ENCODE results near the gene TOR1AIP2.
A peak's percentile ranks its signal among the peaks of the same experiment; 100 is the strongest.

Gene TOR1AIP2
- 109 to 149 (median 129) reads per million in 4 donors for total RNA-seq

DNA sequence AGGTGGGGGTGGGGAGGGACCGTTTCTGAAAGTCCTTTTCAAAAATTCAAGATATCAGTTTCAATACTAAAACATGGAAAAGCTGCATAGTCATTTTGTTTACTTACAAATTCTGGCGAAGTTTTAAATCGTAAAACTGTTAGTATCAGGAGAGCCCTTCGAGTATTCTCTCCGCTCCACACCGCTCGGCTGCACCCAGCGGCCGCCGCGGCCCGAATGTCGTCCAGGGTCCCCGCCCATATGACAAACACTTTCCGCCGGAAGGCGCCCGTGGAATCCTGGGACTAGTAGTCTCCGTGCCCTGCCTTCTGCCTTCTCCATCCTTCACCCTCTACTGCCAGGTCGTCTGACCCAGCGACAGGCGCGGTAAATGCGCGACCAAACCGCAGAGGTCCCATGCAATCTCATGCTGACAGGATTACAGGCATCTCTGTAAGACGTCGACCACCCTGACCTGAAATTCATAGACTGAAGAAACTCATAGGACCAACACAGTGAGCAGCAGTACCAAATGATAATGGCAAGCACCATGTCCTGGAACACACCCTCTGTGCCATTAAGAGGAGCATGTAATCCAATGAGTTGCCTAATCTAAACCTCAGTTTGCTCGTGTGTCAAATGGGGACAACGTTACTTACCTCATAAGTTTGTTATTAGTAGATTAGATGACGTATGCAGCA is at the start of gene TOR1AIP2:
TOR1AIP2 (minus strand) TSS at position 218 of the 680 bp plus-strand sequence. CDS start 25,138 bp downstream, outside the sequence.
- peak; percentile 63 to 87 (median 78) for DNase-seq

DNA sequence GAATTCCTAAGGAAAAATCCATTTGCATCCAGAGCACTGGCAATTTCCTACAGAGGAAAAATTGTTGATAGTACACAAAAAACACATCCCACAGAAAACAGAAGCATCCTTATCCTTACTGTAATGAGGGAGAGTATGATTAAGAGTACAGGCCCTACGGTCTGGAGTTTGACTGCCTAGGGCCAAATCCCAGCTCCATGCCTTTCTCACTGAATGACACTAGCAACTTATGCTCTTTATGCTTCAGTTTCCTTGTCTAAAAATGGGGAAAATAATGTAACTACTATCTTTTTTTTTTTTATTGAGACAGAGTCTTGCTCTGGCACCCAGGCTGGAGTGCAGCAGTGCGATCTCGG is 49.2 kb upstream of the TOR1AIP2 start:
- DNase-seq, result no peak

DNA sequence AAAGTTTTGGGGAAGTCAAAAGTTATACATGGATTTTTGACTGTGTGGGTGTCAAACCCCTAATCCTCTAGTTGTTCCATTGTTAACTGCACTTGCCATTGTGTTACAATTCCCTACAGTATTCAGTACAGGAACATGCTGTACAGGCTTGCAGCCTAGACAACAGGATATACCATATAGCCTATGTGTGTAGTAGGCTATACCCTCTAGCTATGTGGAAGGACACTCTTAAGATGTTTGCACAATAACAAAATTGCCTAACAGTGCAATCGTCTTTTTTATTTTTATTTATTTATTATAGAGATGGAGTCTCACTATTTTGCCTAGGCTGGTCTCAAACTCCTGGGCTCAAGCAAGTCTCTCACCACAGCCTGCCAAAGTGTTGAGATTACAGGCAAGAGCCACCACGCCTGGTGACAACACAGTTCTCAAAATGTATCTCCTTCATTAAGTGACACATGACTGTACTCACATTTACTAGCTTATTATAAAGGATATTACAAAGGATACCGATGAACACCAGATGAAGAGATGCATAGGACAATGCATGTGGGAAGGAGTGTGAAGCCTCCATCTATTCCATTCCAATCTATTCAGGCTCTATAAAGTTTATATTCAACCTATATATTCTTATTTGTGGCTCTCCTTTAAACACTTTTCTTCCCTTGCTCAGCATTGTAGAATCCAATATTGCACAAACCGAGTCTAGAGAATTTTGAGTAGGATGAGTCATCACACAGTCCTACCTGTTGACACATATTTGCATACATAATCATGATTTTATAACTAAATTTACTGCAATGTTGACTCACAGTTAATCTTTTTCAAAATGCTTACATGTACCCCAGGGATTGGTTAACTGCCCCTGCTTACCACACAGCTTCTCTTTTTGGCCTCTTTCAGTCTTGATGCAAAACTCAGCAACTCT is 48.6 kb upstream of the TOR1AIP2 start:
- no peak for DNase-seq

DNA sequence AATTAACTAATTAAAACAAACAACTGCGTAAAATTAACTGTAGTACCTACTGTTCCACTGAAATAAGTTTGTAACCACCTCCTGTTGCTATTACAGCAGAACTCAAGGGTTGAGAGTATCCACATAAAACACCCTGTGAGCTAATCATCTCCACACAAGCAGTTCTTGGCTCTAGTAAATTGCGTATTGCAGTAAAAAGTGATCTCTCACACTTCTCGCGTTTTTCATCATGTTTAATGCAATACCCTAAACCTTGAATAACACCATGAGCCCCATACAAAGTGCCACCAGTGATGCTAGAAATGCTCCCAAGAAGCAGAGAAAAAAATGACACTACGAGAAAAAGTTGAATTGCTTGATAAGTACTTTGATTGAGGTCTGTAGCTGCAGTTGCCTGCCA is 47.7 kb upstream of the TOR1AIP2 start:
- no peak for DNase-seq

DNA sequence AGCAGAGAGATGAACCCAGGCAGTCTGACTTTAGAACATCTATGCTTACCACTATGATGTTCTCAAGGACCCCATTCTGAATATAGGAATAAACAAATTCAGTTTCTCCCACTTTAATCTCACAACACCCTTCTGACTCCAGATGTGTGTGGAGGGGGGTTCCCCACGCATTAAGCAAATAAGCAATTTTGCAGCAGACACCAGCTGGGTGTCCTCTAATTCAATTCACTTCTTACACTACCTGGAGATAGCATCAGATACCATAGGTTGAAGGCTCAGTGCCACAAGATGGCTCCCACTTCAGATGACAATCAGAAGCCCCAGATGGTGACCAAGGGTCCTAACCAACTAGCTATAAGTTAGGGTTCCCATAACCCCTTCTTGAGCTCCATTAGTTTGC is 46.7 kb upstream of the TOR1AIP2 start:
- DNase-seq, result no peak

DNA sequence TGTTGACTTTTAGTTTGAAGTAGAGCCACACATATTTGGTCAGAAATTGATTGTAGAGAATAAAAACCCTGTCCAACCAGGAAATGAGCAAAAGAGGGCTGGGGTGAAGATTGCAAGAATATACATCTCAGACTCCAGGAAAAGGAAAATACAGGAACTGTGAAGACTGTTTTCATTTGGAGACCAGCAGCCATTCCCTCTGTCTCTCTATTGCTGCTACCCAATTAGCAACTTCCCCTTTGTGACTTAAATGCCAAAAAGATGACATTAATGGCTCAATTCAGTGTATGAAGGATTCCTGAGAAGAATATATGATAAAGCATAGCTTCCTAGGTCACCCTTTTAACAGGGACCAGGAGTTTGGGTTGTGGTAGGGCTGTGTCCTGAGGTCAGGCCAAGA is 45.4 kb upstream of the TOR1AIP2 start:
- DNase-seq, result no peak

DNA sequence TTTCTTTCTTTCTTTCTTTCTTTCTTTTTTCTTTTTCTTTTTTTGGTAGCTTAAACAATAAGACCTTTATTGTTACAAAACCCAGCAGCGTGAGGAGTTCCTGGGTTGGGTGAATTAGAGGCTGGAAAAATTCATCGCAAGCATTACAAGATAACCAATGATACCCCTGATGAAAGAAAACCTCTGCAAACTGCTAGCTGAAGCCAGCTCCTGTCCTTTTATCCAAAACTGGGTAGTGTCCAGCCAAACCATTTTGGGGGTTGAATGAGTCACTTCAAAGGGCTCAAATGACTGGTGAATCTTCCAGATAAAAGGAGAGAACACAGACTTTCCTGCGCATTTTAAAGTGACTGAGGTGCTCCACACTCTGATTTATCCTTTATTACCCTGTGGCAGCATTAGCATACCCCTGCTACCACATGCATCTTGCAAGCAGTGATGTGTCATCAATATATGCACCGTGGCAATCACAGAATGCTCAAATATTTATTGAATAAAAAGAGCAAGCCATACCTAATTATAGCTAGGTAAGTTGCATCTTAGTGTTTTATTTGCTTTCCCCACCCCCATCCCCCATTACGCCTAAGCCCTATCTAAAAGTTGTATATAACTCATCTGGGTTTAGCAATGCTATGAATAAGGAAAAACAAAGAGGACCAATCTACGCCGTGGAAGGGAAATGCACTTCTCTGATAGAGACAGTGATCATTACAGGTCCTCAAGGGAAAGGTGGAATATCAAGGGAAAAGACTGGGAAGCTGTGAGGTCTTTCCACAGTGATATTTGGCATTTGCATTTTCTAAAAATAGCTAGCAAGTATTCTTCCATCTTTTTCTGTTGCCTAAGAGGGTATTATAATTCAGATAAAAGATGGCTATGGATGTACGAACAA is 44.6 kb upstream of the TOR1AIP2 start:
- no peak for DNase-seq

DNA sequence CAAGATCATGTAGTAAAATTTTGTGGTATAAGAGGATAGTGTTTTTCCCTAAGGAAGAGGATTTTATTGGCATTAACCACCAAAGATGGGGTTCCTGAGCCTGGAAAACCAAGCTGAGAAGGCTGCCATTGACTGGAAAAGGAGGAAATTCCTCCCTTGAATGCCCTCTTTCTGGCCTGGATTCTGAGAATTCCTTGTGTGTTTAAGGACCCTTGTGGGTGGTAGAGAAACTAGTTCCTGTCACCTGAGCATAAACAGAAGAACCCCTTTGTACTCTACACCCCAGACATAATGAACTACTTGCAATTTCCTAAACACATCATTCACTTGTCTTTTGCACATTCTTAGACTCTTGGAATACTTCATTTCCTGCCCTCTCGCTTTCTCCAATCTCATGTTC is 43.9 kb upstream of the TOR1AIP2 start:
- no peak for DNase-seq

DNA sequence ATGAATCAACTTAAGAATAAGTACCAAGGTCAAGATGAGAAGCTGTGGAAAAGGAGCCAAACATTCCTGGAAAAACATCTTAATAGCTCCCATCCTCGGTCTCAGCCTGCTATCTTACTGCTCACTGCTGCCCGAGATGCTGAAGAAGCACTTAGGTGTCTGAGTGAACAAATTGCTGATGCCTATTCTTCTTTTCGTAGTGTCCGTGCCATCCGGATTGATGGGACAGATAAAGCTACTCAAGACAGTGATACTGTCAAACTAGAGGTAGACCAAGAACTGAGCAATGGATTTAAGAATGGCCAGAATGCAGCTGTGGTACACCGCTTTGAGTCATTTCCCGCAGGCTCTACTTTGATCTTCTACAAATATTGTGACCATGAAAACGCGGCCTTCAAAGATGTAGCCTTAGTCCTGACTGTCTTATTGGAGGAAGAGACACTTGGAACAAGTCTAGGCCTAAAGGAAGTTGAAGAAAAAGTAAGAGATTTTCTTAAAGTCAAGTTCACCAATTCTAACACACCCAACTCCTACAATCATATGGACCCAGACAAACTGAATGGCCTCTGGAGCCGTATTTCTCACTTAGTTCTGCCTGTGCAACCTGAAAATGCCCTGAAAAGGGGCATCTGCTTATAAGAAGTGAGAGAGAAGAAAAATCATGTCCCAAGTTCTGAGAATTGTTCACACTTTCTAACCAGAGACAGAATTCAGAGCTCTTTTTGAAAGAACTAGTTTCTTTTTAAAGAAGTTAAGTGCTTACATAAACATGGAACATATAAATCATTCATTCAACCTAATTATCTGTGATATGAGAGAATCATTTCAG is 40.2 kb upstream of the TOR1AIP2 start:
- DNase-seq, result no peak

DNA sequence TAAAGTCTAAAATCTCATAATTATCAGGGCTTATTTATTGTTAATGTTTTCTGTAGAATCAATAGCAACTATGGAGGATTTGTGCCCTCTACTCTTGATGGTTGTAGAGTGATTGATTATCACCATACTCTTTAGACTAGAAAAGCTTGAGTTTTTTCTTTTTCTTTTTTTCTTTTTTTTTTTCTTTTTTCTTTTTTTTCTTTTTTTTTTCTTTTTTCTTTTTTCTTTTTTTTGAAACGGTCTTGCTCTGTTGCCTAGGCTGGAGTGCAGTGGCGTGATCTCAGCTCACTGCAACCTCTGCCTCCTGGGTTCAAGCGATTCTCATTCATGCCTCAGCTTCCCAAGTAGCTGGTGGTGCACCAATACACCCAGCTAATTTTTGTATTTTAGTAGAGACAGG is 34.2 kb upstream of the TOR1AIP2 start:
- no peak for DNase-seq

DNA sequence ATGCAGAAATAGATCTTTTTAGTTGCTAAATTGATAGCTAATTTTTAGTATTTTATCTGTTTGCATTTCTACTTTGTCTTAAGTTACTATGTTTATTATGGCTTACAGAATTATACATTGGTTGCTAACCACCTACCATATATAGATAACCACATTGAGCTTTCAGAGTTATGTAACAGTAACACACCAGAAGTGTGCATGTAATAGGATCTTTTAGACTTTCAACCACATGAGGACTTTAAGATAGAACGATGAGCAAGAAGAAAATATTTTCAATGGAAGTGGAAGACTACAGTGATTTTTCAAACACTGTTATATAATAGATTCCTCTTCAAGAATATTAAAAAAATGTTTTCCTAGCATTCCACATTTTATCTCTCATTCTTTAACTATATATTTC is 33.3 kb upstream of the TOR1AIP2 start:
- DNase-seq, result no peak

DNA sequence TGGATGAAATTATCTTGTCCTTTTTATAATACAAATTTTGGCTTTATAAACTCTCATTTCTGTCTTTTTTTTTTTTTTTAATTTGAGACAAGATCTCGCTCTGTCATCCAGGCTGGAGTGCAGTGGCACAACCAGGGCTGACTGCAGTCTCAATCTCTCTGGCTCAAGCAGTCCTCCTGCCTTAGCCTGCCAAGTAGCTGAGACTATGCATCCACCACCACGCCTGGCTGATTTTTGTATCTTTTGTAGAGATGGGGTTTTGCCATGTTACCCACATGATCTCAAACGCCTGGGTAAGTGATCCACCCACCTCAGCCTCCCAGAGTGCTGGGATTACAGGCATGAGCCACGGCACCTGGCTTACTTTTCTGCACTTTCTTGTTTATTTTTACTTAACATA is 12.0 kb upstream of the TOR1AIP2 start:
- DNase-seq, result no peak

DNA sequence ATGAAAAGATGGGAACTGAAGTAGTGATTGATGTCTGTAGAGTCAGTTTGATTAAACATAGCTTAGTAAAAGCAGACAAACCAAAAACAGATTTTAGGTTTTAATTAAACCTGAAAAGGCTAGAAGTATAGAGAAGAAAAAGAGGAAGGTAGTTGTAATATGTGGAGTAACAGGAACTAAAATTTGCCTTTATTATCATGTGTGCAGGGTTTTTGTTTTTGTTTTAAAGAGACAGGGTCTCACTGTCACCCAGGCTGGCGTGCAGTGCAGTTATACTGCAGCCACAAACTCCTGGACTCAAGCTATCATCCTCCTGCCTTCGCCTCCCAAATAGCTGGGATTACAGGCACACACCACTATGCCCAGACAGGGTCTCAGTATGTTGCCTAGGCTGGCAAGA is 10.5 kb upstream of the TOR1AIP2 start:
- DNase-seq, result no peak

DNA sequence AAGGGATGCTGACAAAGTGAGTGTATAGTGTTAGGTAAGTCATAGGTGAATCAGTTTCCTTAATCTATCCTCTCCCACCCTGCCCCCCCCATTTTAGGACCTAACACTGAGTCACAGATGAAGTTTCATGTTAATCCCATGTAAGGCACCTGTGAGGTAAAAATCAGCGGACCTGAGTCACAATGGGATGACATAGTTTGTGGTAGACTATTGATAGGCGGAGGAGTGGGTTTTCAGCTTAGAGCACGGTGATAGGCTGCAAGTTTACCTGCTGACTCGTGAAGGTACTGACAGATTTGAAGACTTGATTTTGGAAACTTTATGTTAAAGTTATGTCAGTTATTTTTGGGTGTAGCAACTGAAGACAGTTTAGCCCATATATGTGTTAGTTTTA is 6.1 kb upstream of the TOR1AIP2 start:
- DNase-seq, result peak; percentile 15 to 85 (median 54)

DNA sequence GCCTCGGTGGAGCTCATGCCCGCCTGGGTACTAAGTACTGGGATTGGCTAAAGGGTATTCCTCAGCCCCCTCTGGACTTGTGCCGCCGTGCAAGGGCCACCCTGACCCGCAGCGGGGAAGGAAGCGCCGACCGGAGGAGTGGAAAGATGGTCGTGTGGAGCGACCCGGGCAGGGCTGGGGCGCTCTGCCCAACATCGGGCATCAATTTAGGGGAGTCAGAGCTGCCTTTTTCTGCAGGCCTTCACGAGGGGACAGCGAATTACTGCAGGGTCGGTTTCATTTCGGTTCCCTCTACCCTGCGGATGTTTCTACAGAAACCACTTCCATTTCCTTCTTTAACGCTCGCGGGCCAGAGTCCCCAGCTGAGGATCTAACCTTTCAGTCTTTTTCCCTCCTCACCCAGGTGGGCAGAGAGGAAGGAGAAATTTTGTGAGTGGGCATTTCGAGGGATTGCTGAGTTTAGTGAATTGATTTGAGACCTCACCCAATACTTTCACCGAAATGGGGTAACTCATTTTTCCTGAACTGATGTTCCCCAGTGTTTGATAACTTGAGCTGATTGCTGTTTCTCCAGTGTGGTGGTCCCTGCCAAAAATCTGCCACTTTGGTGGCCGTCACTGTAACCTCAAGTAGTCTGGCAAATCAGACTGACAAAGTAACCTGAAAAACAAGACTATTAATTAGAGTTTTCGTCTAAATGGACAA is 5.6 kb upstream of the TOR1AIP2 start:
- peak in 4 of 5 donors; percentile 9 to 68 (median 24) for DNase-seq

DNA sequence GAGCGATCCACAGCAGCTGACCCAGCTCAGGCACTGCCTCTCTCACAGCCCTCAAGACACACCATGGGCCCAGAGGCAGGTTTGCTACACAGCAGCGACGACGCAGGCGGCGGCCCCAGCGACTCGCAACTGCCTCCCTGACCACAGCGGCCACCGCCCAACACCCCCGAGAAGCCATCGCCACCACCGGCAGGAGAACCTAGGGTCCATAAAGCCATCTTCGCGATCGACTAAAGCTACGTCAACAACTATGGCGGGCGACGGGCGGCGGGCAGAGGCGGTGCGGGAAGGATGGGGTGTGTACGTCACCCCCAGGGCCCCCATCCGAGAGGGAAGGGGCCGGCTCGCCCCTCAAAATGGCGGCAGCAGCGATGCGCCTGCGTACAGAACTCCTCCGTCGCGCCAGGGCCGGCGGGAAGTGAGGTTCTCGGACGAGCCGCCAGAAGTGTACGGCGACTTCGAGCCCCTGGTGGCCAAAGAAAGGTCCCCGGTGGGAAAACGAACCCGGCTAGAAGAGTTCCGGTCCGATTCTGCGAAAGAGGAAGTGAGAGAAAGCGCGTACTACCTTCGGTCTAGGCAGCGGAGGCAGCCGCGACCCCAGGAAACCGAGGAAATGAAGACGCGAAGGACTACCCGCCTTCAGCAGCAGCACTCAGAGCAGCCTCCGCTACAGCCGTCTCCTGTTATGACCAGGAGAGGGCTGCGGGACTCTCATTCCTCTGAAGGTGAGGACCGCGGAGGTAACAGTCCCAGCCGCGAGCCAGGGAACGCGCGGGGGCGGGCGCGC is 4.8 kb upstream of the TOR1AIP2 start, which contains the start of gene TOR1AIP1:
TOR1AIP1 (plus strand) TSS at position 33 of the 787 bp plus-strand sequence; CDS start at position 251, 218 bp downstream.
- DNase-seq, result peak; percentile 95 to 99 (median 96)

DNA sequence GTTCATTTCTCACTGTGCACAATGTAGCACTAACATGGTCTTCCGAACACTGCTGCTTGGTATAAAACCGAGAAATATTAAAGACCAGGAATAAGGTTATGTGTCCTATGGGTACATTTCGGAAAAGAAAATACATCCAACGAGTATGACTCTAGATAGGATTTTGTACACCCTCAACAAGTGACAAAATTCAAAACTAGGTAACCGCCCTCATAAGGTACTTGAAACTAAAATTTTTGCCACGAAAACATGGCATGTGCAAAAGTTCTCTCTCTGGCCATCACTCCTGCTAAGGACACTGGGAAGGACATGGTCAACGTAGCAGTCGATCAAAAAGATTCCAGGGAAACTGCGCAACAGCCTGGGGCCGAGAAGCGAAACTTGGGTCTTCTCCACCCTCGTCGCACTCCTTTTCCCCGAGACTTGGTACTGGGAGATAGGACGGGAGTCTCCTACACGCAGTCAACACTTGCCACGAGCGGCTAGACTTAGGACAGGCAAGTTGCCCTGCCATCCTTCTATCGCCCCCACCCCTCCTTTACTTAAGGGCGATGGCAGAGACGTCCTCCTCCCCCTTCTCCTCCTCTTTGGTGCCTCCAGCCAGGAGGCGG is 4.1 kb upstream of the TOR1AIP2 start:
- no peak for DNase-seq

DNA sequence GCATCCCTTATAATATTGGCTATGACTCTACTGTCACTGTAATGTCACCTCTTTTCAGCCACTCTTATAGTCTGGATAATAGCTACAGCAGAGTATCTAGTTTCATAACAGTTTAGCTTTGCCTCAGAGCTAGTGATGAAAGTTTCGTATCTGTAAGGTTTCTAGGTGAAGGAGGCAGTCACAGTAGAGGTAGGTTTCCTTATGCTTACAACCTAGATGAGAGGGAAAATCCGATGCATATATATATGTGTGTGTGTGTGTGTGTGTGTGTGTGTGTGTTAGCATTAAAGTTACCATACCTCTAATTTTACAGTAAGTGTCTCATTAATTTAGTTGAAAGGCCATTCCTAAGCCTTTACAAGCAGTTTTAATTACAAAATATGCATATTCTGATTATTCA is 2.2 kb upstream of the TOR1AIP2 start:
- peak in 1 of 5 donors; percentile 13 for DNase-seq

DNA sequence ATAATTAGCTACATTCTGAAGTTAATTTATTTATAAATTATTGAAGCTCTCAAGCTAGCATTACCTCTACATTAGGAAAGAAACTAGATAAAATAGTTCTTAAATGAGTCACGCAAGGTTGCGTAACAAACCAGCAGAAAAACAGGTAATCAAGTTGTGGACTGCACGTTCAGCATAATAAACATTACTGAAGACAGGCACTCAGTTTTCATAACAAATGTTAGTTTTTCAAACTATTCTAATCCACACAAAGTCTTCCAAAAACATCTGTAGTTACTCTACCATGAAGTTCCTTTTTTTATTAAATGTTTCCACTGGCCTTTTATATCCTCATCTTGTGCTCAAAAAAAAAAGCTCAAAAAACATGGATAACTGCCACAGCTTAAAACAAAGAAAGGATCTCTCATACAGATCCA is 1.3 kb downstream of the TOR1AIP2 start:
- peak in 1 of 5 donors; percentile 21 for DNase-seq

All from T-helper 1 cell (primary cell).